AML-193 (cell line): Measurements from ENCODE around the gene TNS3.
"Not testable (repeated sequence)": the region's sequence is repeated elsewhere in the genome, so short reads cannot be mapped to it uniquely, and the experiment has no call there.

Experiments
- DNase-seq, 2 experiments: peaks; one replicate each; lab custom pipeline; 2025; lab: John Stamatoyannopoulos, UW

Gene TNS3

DNA sequence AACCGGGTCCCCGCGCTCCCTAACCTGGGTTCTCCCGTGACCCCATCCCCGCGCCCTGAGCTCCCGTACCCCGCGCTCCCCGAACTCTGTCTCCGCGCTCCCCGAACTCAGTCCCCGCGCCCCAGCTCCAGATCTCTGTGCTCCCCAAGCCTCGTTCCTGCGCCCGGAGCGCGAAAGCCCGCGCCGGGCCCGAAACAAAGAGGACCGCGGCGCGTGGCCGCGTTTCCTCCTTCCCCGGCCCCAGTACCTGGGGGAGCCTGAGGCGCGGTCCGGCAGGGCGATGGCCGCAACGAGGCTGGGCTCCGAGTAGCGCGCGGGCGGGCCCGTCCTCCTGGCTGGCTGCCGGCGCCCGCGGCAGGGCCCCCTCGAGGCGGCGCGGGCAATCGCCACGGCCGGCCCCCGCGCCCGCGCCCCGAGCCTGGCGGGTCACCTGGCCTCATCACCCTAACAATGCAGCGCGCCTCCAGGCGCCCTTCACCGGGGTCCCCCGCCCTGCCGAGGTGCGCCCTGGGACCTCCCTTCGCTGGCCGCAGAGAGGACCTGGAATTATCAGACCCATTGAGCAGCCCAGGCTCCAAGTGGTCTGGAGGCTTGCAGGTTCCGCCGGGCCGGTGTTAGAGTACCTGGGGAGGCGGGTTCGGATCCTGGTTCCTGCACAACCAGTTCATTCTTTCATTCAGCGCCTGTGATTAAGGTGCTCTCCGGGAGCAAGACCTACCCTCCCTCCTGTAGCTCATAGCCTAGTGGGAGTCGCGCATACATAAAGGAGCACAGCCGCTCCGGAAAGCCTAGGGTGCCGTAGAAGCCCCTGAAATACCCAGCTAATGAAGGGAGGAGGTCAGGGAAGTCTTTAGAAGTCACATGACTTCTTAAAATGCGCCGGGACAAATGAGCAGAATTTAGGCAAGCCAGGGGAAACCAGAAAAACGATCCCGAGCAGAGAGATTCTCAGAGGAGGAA lies at the start of gene TNS3:
Gene TNS3, minus strand, starts transcription at position 308 of the 960 bp plus-strand sequence. CDS start 142,475 bp downstream, outside the sequence.
- DNase-seq = no peak

DNA sequence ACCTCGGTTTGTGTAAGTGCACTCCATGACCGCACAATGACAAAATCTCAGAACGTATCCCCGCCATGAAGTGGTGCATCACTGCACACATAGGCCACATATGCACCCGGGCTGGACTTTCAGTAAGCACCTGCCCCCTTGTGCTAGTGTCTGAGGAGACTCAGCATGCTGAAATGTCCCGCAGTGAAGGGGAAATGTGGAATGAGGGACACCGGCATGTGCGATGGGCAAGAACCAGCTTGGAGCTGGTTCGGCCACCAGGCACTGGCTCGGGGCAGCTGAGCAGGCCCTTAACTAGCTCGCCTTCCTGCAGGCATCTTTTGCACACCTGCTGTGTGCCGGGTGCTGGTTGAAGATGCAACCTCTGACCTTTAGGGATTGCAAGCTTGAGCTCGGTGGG lies 49.8 kb upstream of the TNS3 start:
- no peak for DNase-seq

DNA sequence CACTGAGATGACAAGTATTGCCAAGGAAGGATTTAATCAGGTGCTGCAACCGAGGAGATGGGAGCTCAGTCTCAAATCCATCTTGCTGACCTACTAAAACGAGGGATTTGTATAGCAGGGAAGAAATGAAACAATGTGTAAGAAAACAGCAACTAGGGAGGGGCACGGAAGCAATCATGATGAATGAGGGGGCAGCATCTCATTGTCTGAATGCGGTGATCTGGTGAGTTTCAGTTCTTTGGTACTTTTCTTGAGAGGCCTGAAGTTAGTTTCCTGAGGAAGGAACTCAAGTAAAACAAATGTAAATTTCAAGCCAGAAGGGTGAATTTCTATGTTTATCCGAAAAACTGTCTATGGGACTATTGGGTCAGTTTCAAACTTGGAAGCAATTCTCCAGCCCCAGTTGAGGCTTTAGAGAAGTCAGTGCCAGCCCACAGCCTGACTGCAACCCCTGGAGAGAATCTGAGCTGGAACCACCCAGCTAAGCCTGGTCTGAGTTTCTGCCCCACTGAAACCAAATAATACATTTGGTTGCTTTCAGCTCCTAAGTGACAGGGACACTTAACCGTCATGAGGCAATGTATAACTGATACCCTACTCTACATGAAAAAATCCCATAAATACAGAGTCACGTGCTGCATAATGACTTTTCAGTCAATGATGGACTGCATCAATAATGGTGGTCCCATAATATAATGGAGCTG lies 45.8 kb upstream of the TNS3 start:
- DNase-seq = no peak

DNA sequence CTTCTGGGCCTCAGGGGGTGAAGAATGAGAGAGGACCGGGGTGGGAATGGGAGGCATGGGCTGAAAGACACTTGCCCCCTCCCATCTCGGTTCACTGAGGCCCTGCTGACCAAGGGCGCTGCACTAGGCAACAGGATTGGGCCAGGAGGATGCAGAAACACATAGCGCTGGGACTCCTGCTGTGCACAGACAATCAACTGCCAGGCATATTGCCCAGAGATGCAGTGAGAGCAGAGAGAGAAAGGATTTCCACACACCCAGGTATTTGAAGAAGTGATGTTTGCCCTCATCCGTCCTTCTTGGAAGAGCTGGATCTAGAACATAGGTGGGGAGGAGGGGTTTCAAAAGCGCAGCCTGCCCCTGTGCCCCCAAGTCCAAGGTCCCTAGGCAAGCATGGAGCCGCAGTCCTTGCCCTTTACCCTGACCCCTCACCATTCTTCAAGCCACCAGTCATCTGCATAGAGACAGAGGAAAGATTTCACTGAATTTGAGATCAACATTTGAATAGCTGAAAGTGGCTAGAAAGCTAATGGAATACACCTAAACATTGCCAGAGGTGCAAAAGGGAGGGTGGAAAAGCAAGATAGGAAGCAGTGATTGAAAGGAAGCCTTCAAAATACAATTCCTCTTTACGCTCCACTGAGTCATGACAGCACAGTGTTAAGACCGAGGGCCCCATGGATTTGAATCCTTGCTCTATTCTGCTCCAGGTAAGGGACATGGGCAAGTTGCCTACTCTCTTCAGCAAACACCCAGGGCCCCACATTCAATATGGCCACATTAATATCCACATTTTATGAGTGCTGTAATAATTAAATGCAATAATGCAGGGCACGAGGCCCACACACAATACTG lies 44.2 kb upstream of the TNS3 start:
- DNase-seq = no peak

DNA sequence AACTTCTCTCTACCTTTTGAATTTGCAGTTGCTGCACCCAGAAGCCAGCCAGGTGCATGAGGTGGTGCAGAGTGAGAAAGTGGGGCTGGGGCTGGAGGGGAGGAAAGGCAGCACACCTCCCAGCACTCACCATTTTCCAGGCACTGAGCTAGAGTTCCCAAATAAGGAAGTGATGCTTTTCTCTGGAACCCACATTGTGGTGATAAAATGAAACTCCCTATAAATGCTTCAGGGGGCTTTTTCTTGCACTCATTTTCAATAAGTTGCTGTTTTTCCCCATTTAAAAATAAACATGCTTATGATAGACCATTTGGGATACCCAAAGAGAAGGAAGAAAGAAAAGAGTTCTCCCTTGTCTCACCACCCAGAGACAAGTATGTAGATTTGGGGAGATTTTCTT lies 42.8 kb upstream of the TNS3 start:
- no peak for DNase-seq

DNA sequence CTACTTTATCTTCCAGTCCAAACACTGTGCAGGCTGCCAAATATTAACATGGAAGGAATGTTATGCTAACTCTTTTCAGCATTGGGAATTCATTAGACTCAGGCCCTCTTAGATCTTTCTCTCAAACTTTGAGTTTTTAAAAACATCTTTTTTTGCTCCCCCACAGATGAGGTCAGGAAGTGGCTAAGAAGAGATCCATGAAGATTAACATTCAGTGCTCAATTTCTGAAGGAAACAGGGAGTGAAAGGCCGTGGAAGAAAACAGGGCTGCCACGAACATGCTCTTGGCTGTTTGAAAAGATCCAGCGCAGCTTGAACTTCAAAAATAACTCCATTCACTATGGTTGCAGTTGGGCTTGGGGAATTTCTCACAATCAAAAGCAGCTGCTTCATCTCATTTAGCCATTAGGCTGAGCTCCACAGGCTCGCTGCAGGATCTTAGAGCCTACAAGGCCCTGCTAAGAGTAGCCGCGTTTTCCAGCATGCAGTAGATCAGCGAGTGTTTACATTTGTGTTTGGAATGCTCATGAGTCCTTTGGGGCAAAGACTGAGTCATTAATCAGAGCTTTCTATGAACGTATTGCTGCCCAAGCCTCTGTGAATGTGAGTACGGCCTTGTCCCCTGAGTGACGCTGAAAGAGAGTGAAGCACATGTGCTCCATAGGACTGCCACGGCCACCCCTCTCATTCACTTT lies 41.2 kb upstream of the TNS3 start:
- no peak for DNase-seq

DNA sequence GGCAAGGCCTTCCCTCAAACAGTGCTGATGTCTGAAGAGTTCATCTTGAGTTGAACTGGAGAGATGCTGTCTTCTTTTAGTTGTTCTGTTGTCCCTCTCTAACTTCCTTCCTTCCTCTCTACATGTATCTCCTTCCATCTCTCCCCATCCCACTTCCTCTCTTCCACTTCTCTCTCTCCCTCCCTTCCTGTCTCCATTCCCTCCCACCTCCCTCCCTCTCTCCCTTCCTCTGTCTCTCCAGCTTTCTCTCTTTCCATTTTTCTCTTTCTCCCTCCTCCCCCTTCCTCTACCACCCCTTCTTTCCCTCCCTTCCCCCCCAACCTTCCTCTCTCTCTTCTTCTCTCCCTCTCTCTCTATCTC lies 40.7 kb upstream of the TNS3 start:
- no peak for DNase-seq

DNA sequence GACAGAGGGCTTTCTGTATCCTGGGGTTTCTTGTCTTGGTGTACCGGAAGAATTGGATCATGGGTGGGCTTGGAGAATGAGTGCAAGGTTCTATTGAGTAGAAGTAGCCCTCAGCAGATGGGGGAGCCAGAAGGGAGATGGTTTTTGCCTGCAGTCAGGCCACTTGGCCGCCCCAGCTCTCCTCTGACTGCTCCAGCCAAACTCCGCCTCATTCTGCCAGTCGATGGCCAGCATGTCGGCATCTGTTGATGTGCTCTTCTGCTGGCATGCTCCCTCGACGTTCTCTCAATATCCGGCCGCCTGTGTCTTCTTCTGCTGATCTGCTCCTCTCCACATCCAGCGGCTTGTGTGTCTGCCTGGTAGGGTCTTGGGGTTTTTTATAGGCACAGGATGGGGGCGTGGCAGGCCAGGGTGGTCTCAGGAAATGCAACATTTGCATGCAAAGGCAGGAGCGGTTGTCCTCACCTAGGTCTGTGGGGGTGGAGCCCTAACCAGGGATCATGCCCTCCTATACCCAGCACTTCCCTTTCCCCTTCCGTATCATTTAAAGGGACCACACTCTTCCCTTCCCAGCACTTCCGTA lies 40.2 kb upstream of the TNS3 start:
- no peak for DNase-seq

DNA sequence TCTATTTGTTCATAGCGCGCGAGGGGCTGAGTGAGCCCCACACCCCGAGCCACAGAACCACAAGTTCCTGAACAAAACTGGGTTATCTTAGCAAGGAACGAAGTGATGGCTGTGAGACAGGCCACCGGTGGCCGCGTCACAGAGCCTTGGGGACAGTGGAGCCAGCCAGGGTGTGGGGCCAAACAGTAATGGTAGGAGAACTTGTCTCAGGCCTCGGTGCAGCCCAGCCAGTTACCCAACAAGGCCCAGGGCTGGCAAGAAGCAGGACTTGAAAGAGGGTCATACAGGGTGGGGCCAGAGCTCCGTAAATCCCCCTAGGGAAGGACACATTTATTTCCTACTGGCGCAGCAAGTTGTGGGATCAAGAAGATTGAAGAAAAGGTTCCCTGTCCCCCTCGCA lies 39.4 kb upstream of the TNS3 start:
- no peak for DNase-seq

DNA sequence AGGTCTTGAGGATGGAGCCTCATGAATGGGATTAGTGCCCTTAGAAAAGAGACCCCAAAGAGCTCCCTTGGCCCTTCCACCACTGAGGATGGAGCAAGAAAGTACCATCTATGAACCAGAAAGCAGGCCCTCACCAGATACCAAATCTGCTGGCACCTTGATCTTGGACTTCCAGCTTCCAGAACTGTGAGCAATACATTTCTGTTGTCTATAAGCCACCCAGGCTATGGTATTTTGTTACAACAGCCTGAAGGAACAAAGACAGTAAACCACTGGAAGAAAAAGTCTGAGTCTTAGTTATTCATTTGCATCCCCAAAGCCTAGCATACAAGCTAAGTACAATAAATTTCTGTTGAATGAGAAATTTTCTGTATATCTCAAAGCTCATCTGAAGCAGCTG lies 37.9 kb upstream of the TNS3 start:
- no peak for DNase-seq

DNA sequence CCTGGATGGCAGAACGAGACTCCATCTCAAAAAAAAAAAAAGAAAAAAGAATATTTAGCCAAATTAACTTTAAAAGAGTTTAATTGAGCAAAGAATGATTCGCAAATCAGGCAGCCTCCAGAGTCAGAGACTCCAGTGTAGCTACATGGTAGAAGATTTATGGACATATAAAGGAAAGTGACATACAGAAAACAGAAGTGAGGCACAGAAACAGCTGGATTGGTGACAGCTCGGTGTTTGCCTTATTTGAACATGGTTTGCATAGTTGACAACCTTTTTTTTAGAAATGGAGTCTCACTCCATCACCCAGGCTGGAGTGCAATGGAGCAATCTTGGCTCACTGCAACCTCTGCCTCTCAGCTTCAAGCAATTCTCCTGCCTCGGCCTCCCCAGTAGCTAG lies 35.2 kb upstream of the TNS3 start:
- no peak for DNase-seq

DNA sequence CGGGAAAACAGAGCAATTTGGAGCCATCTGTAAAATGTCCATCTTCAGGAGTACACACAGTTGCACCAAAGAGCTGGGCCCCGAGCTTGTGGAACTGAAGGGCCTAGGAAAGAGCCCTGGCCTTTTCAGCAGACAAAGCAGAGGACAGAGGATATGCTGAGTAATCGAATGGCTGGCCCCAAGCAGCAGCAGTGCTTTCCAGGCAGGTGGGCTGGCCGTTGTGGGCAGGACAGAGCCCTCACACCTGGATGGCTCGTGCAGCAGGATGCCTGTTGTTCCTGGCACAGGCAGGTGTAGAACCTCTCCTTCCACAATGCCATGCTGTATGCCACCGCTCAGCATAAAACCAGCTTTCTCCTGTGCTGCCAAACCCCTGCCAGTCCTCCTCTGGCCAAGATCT lies 32.5 kb upstream of the TNS3 start:
- no peak for DNase-seq

DNA sequence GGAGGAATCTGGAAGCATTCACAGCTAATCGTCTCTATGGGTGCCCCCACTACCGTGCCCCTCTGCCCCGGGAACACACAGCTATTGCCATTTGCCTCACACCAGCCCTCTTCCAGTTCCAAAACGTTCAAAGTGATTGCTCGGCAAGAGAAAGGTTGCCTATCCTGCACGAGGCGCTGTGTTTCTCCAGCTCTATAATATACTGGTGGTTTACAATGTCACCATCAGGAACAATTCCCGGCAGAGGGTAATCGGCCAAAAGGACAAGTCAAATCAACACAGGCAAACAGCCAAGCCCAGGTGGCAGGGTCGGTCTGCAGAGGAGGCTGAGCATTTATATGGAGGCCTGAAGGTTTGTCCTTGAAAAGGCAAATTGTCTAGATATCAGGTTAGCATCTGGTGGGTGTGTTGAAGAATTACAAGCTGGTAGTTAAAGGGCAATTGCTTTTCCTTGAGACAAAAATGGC lies 29.2 kb upstream of the TNS3 start:
- no peak for DNase-seq

DNA sequence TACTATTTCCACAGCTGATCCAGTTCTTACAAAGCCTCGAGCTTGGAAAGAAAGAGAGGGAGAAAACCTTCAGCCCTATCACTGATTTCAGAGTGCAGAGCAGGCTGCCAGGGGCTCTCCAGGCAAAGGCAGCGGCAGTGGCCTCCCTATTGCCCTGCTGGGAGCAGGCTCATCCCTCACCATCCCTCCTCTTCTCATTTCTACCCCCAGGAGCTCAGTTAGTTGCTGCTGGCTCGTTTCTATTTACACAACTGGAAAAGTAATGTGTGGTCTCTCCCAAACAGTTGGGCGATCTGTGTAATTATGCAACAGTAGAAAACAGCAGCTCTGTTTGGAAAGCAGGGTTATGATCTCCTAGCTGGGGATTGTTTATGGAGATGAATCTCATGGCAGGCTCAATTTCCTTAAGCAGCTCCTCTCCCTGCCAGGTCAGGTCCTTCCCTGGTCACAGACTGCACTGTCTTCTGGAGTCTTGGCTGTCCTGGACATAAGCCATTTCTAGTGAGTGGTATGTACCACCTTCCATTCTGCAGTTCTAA lies 28.7 kb upstream of the TNS3 start:
- no peak for DNase-seq

DNA sequence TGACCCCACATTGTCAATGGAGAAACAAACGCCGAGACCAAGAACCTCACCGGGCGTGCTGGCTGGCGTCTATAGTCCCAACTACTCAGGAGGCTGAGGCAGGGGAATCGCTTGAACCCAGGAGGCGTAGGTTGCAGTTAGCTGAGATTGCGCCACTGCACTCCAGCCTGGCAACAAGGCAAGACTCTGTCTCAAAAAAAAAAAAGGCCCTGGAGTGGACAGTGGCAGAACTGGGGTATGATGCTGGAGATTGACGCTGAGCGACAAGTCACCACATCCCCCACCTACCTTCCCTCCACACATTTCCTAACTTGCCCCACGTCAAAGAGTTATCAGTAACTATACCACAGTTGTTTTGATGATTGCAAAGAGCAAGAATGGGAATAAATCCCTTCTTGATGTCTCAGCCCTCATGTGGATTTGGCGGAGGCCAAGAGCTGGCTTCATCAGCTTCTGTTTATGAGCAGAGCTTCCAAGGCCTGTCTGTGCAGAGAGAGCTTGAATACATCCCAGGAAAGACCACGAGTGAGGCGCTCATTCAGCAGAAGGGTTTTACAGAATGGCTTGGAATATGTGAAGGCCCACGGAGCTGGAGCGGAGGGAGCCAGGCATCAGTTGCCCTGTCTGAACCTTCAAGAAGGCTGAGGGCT lies 28.0 kb upstream of the TNS3 start:
- DNase-seq = no peak

DNA sequence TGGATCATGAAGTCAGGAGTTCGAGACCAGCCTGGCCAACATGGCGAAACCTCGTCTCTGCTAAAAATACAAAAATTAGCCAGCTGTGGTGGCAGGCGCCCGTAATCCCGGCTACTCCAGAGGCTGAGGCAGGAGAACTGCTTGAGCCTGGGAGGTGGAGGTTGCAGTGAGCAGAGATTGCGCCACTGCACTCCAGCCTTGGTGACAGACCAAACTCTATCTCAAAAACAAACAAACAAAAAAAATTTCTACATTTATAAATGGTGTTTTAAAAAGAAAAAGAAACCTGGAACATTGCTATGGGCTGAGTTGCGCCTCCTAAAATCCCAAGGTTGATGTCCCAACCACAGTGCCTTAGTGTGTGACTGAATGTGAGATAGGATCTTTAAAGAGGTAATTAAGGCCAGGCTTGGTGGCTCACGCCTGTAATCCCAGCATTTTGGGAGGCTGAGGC lies 24.7 kb upstream of the TNS3 start:
- DNase-seq = not testable (repeated sequence)

DNA sequence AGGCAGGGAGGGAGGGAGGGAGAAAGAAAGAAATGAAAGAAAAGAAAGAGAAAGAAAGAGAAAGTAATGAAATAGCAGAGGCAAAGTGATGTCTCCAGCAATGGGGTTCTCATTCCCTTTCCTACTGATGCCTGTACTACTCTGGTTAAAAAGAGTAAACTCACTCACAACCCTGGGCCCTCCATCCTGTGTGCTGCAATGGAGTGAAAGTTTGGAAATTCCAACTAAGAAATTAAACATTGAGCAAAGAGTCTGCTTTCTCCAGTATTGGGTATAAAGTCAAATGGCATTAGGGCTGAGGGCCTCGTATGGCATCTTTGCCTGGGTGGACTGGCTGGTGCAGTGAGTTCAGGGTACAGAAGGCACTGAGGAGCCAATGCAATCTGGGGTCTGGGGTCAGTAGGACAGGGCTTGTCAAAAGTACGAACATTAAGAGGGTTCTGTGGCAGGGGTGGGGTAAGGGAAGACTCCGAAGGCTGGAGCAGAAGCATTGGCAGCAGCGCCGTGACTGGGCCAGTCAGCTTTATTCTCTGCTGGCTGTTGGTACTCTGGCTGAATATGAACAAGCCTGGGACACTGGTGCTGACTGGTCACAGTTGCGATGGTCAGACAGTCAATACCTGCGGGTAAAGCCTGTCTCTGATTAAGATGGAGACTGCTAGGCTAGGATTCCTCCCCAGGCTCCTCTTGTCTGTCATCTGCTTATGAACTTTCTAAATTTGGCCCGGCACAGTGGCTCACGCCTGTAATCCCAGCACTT lies 24.1 kb upstream of the TNS3 start:
- DNase-seq = no peak

DNA sequence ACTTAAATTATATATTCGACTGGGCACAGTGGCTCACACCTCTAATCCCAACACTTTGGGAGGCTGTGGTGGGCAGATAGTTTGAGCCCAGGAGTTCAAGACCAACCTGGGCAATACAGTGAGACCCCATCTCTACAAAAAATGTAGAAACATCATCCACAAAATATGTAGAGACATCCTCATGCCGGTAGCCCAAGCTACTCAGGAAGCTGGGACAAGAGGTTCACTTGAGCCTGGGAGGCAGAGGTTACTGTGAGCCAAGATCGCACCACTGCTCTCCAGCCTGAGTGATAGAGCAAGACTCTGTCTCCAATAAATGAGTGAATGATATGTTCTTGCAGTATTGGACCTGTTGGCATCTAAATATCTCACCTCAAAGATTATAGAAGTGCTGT lies 22.6 kb upstream of the TNS3 start:
- no peak for DNase-seq

DNA sequence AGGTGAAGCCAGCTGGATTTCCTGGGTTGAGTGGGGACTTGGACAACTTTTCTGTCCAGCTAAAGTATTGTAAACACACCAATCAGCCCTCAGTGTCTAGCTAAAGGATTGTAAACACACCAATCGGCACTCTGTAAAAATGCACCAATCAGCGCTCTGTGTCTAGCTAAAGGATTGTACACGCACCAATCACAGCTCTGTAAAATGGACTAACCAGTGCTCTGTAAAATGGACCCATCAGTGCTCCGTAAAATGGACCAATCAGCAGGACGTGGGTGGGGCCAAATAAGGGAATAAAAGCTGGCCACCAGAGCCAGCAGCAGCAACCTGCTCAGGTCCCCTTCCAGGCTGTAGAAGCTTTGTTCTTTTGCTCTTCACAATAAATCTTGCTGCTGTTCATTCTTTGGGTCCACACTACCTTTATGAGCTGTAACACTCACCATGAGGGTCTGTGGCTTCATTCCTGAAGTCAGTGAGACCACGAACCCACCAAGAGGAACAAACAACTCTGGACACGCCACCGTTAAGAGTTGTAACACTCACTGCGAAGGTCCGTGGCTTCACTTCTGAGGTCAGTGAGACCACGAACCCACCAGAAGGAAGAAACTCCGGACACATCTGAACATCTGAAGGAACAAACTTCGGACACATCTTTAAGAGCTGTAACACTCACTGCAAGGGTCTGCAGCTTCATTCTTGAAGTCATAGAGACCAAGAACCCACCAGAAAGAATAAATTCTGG lies 21.8 kb upstream of the TNS3 start:
- not testable (repeated sequence) for DNase-seq
